Activated CD4-positive, alpha-beta T cell treated with anti-CD3 and anti-CD28 coated beads for 24 hours (primary cell): ENCODE data around the gene CADM1.

Source experiments
- DNase-seq, 2 donors: peaks; one replicate each; pipeline ENCODE4 v3.0.0-alpha.2; 2020; ENCODE audit warnings: low read depth in 2 of 2

CADM1 gene

GRCh38 chr11:115321605-115322289 lies 182.5 kb downstream of the CADM1 start:
- DNase-seq = no peak

- no peak for DNase-seq
Measured at GRCh38 chr11:115317277-115318185, 186.7 kb downstream of the CADM1 start.

- no peak for DNase-seq
Measured at GRCh38 chr11:115316696-115317095, 187.5 kb downstream of the CADM1 start.

GRCh38 chr11:115314330-115314920 lies 189.8 kb downstream of the CADM1 start:
- no peak for DNase-seq

- no peak for DNase-seq
Measured at GRCh38 chr11:115313224-115313838, 190.9 kb downstream of the CADM1 start.

- no peak for DNase-seq
Measured at GRCh38 chr11:115311949-115312348, 192.3 kb downstream of the CADM1 start.

- DNase-seq = no peak
Measured at GRCh38 chr11:115306689-115307088, 197.5 kb downstream of the CADM1 start.

GRCh38 chr11:115304774-115305472 lies 199.3 kb downstream of the CADM1 start:
- no peak for DNase-seq

GRCh38 chr11:115303929-115304531 lies 200.2 kb downstream of the CADM1 start:
- no peak for DNase-seq

- DNase-seq = no peak
Measured at GRCh38 chr11:115302946-115303703, 201.1 kb downstream of the CADM1 start.

- DNase-seq = no peak
Measured at GRCh38 chr11:115300660-115301428, 203.4 kb downstream of the CADM1 start.

- DNase-seq = no peak
Measured at GRCh38 chr11:115298300-115299012, 205.8 kb downstream of the CADM1 start.

GRCh38 chr11:115297330-115297729 lies 206.9 kb downstream of the CADM1 start:
- DNase-seq = no peak

- no peak for DNase-seq
Measured at GRCh38 chr11:115291325-115291724, 212.9 kb downstream of the CADM1 start.

GRCh38 chr11:115290893-115291292 lies 213.3 kb downstream of the CADM1 start:
- DNase-seq = no peak

GRCh38 chr11:115290479-115290878 lies 213.7 kb downstream of the CADM1 start:
- DNase-seq = no peak

GRCh38 chr11:115287266-115287665 lies 216.9 kb downstream of the CADM1 start:
- DNase-seq = no peak

GRCh38 chr11:115286614-115287013 lies 217.6 kb downstream of the CADM1 start:
- no peak for DNase-seq

- no peak for DNase-seq
Measured at GRCh38 chr11:115284773-115285172, 219.4 kb downstream of the CADM1 start.
